ENCODE measurements around the gene NUP43. TPM values are rescaled to one million over a fixed set of nuclear protein-coding genes. Genes with fewer than 3 reads are reported as not detected.

Gene NUP43
- total RNA-seq: 10 to 100 TPM; 14.6 to 53.5 (median 46.0) TPM
- total RNA-seq (2013): 25.0 TPM
- 16.2 to 139 (median 44.2) reads per million in 29 experiments for total RNA-seq

DNA sequence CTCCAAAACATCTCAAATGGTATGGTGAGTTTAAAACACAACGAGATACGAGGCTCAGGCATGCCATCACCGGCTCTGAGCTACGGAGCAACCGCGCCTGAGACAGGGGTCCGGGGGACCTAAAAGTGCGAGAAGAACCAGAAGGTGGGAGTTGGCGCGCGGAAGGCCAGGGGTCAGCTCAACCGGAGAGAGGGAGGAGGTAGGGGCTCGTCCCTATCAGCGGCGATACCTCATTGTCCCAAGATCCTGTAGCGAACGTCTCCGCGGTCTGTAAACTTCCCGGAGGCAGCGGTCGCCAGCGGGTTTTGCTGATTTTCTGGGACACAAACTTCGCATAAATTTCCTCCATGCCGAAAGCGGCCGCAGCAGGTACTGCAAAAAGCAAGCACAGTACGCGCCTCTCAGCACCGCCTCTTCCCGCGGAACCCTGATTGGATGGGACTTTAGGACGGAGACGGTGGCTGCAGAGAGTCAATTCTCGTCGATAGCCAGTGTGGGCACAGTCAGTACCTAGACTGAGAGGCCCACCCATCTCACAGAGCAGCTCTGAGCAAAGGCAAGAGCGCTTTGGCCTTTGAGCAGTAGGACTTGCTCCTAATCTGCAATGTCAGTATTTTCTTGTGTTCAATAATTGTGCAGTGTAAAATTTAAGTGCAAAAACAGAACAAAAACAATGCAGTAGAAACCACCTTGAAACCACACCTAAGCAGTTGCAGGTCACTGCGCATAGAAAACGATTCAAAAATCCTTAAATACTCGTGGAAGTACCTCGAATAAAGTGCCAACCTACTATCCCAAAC is at the start of gene NUP43:
Gene NUP43 (minus strand): TSS at position 383 of the 800 bp plus-strand sequence. CDS start 34 bp downstream, at position 349.
- H3K36me3 ChIP-seq (ENCODE audit: control insufficient read depth in 2 of 2, extremely low read depth in 1 of 2, insufficient read depth in 1 of 2, low read length in 1 of 2): peaks cover 6 to 19% of the 10 kb centered on the region in 2 donors
- Mint-ChIP-seq H3K9me3 (no peaks in the 10 kb centered on the region), H3K27ac (peak within 1 kb of the TSS; percentile 91 to 93), H3K27me3 (no peaks in the 10 kb centered on the region), H3K4me1 (peaks cover 33 to 37% (median 35%) of the 10 kb centered on the region in 3 donors), H3K36me3 (peaks cover 13% of the 10 kb centered on the region), H3K4me3 (peak within 1 kb of the TSS; percentile 97 to 99 (median 98))
- H3K9me3 ChIP-seq: no peaks in the 10 kb centered on the region
- CTCF ChIA-PET: interaction anchor here (0.6 to 2.0 kb wide), 7 partner anchors 9 to 714 kb away, joined by 3 to 6 read pairs (median 3); partner anchors contain the start of gene LATS1 (in 1 of the 2)
- H3K27ac ChIP-seq (ENCODE audit: low read length): peak within 1 kb of the TSS; percentile 61
- no peaks in the 10 kb centered on the region for H3K27me3 ChIP-seq (replicated peaks in 1 of 2; ENCODE audit: control insufficient read depth in 2 of 2, extremely low read depth in 1 of 2, insufficient read depth in 2 of 2, low read length in 1 of 2)
- H3K4me3 ChIP-seq (ENCODE audit: control insufficient read depth in 1 of 2, extremely low read depth in 1 of 2, low read length in 1 of 2): peak within 1 kb of the TSS; percentile 89
- peak; percentile 81 to 94 (median 88) for DNase-seq
- H3K4me1 ChIP-seq (ENCODE audit: control insufficient read depth in 1 of 2, extremely low read depth in 1 of 2, insufficient read depth in 2 of 2, low read length in 2 of 2): peaks cover 19 to 38% of the 10 kb centered on the region in 2 experiments
- WGBS (ENCODE audit: insufficient coverage): 2% methylated on average over 38 of the region's 41 CpGs
- POLR2A ChIA-PET: interaction anchor here in 1 of 2 donors (0.6 to 1.1 kb wide), 2 partner anchors 18 to 30 kb away, joined by 3 to 8 read pairs; no protein-coding TSS in a partner anchor
- peak; percentile 65 to 71 (median 68) for ATAC-seq (replicated peaks in 1 of 4)

GRCh38 chr6:149783551-149783950 is 37.2 kb upstream of the NUP43 start:
- no peak overlapping the region for H3K4me3 Mint-ChIP-seq
- WGBS (ENCODE audit: insufficient coverage): 100% methylated on average over 1 of the region's 3 CpGs
- ChIA-PET CTCF (no interaction called here), POLR2A (interaction anchor here in 1 of 2 donors (0.6 kb wide), 1 partner anchor 14 kb away, joined by 4 read pairs; no protein-coding TSS in a partner anchor)
- Histone ChIP-seq H3K4me3 (ENCODE audit: control insufficient read depth in 1 of 2, extremely low read depth in 1 of 2, low read length in 1 of 2) (no peak overlapping the region), H3K36me3 (ENCODE audit: control insufficient read depth in 2 of 2, extremely low read depth in 1 of 2, insufficient read depth in 1 of 2, low read length in 1 of 2) (peaks cover 4 to 36% of the 10 kb centered on the region in 2 donors), H3K4me1 (ENCODE audit: control insufficient read depth in 1 of 2, extremely low read depth in 1 of 2, insufficient read depth in 2 of 2, low read length in 2 of 2) (no peaks in the 10 kb centered on the region), H3K9me3 (no peaks in the 10 kb centered on the region), H3K27me3 (replicated peaks in 1 of 2; ENCODE audit: control insufficient read depth in 2 of 2, extremely low read depth in 1 of 2, insufficient read depth in 2 of 2, low read length in 1 of 2) (no peaks in the 10 kb centered on the region), H3K27ac (ENCODE audit: low read length) (no peak overlapping the region)
- DNase-seq (no peak), ATAC-seq (replicated peaks in 1 of 4) (no peak)
- no peaks in the 10 kb centered on the region for H3K27me3 Mint-ChIP-seq
- peaks cover 0 to 6% (median 4%) of the 10 kb centered on the region in 3 donors for H3K4me1 Mint-ChIP-seq
- H3K9me3 Mint-ChIP-seq: no peaks in the 10 kb centered on the region
- H3K27ac Mint-ChIP-seq: no peak overlapping the region
- peaks cover 31% of the 10 kb centered on the region for H3K36me3 Mint-ChIP-seq

- no peak overlapping the region for H3K4me3 Mint-ChIP-seq
- 100% methylated on average over 1 of the region's 2 CpGs for WGBS (ENCODE audit: insufficient coverage)
- ChIA-PET CTCF (no interaction called here), POLR2A (no interaction called here)
- no peaks in the 10 kb centered on the region for H3K4me1 ChIP-seq (ENCODE audit: control insufficient read depth in 1 of 2, extremely low read depth in 1 of 2, insufficient read depth in 2 of 2, low read length in 2 of 2)
- H3K4me1 Mint-ChIP-seq: peaks cover 0 to 6% (median 2%) of the 10 kb centered on the region in 3 donors
- H3K9me3 ChIP-seq: no peaks in the 10 kb centered on the region
- no peaks in the 10 kb centered on the region for H3K27me3 Mint-ChIP-seq
- peaks cover 31% of the 10 kb centered on the region for H3K36me3 Mint-ChIP-seq
- H3K27ac ChIP-seq (ENCODE audit: low read length): no peak overlapping the region
- H3K27me3 ChIP-seq (replicated peaks in 1 of 2; ENCODE audit: control insufficient read depth in 2 of 2, extremely low read depth in 1 of 2, insufficient read depth in 2 of 2, low read length in 1 of 2): no peaks in the 10 kb centered on the region
- no peak for ATAC-seq (replicated peaks in 1 of 4)
- H3K27ac Mint-ChIP-seq: no peak overlapping the region
- DNase-seq: no peak
- H3K9me3 Mint-ChIP-seq: no peaks in the 10 kb centered on the region
- H3K4me3 ChIP-seq (ENCODE audit: control insufficient read depth in 1 of 2, extremely low read depth in 1 of 2, low read length in 1 of 2): no peak overlapping the region
- peaks cover 4 to 39% of the 10 kb centered on the region in 2 donors for H3K36me3 ChIP-seq (ENCODE audit: control insufficient read depth in 2 of 2, extremely low read depth in 1 of 2, insufficient read depth in 1 of 2, low read length in 1 of 2)
These were observed 36.0 kb upstream of the NUP43 start for GRCh38 chr6:149782337-149782736.

DNA sequence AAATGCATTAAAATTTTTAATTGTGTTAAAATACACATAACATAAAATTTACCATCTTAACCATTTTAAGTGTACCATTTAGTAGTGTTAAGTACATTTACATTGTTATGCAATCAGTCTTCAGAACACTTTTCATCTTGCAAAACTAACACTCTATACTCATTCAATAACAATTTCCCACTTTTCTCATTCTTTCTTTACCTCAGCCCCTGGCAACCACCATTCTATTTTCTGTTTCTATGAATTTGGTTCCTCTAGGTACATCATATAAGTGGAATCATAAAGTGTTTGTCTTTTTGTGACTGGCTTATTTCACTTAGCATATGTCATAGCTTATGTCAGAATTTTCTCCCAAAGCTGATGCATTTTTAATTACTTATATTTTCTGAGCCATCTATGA is 35.4 kb upstream of the NUP43 start:
- H3K4me3 ChIP-seq (ENCODE audit: control insufficient read depth in 1 of 2, extremely low read depth in 1 of 2, low read length in 1 of 2): no peak overlapping the region
- CTCF ChIA-PET: no interaction called here
- DNase-seq (no peak), ATAC-seq (replicated peaks in 1 of 4) (no peak)
- H3K27ac ChIP-seq (ENCODE audit: low read length): no peak overlapping the region
- no peaks in the 10 kb centered on the region for H3K27me3 Mint-ChIP-seq
- H3K27ac Mint-ChIP-seq: no peak overlapping the region
- no peaks in the 10 kb centered on the region for H3K4me1 ChIP-seq (ENCODE audit: control insufficient read depth in 1 of 2, extremely low read depth in 1 of 2, insufficient read depth in 2 of 2, low read length in 2 of 2)
- peaks cover 4 to 39% of the 10 kb centered on the region in 2 donors for H3K36me3 ChIP-seq (ENCODE audit: control insufficient read depth in 2 of 2, extremely low read depth in 1 of 2, insufficient read depth in 1 of 2, low read length in 1 of 2)
- no peak overlapping the region for H3K4me3 Mint-ChIP-seq
- no peaks in the 10 kb centered on the region for H3K9me3 ChIP-seq
- H3K4me1 Mint-ChIP-seq: peaks cover 0 to 6% (median 2%) of the 10 kb centered on the region in 3 donors
- H3K9me3 Mint-ChIP-seq: no peaks in the 10 kb centered on the region
- POLR2A ChIA-PET: interaction anchor here in 1 of 2 donors (0.6 to 0.7 kb wide), 2 partner anchors 155 to 177 kb away, joined by 6 to 10 read pairs; no protein-coding TSS in a partner anchor
- peaks cover 31% of the 10 kb centered on the region for H3K36me3 Mint-ChIP-seq
- no peaks in the 10 kb centered on the region for H3K27me3 ChIP-seq (replicated peaks in 1 of 2; ENCODE audit: control insufficient read depth in 2 of 2, extremely low read depth in 1 of 2, insufficient read depth in 2 of 2, low read length in 1 of 2)

DNA sequence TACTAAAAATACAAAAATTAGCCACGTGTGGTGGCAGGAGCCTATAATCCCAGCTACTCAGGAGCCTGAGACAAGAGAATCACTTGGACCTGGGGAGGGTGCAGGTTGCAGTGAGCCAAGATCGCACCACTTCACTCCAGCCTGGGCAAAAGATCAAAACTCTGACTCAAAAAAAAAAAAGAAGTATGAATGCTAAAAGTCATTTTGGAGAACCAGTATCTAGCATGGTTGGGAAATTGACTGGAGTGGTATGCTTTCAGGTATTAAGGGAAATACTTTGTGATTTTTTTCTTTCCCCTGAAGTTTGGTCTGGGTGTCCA is 33.3 kb upstream of the NUP43 start:
- no peak for ATAC-seq (replicated peaks in 1 of 4)
- H3K9me3 Mint-ChIP-seq: no peaks in the 10 kb centered on the region

GRCh38 chr6:149777624-149778023 is 31.3 kb upstream of the NUP43 start:
- Histone ChIP-seq H3K4me1 (ENCODE audit: control insufficient read depth in 1 of 2, extremely low read depth in 1 of 2, insufficient read depth in 2 of 2, low read length in 2 of 2) (no peaks in the 10 kb centered on the region), H3K9me3 (no peaks in the 10 kb centered on the region), H3K27me3 (replicated peaks in 1 of 2; ENCODE audit: control insufficient read depth in 2 of 2, extremely low read depth in 1 of 2, insufficient read depth in 2 of 2, low read length in 1 of 2) (no peaks in the 10 kb centered on the region), H3K27ac (ENCODE audit: low read length) (no peak overlapping the region), H3K36me3 (ENCODE audit: control insufficient read depth in 2 of 2, extremely low read depth in 1 of 2, insufficient read depth in 1 of 2, low read length in 1 of 2) (peaks cover 7 to 36% of the 10 kb centered on the region in 2 donors), H3K4me3 (ENCODE audit: control insufficient read depth in 1 of 2, extremely low read depth in 1 of 2, low read length in 1 of 2) (no peak overlapping the region)
- no CpG with 5 or more reads among the region's 1 CpG for WGBS (ENCODE audit: insufficient coverage)
- Mint-ChIP-seq H3K4me1 (peaks cover 0 to 4% (median 2%) of the 10 kb centered on the region in 3 donors), H3K27me3 (no peaks in the 10 kb centered on the region), H3K4me3 (no peak overlapping the region), H3K9me3 (no peaks in the 10 kb centered on the region), H3K27ac (no peak overlapping the region), H3K36me3 (peaks cover 32% of the 10 kb centered on the region)
- ChIA-PET POLR2A (interaction anchor here in 1 of 2 donors (0.6 kb wide), 1 partner anchor 45 kb away, joined by 3 read pairs; no protein-coding TSS in a partner anchor), CTCF (interaction anchor here in 1 of 2 donors (0.7 kb wide), 1 partner anchor 260 kb away, joined by 4 read pairs; no protein-coding TSS in a partner anchor)
- DNase-seq (no peak), ATAC-seq (replicated peaks in 1 of 4) (no peak)

More for the DNA sequence above, 33.3 kb upstream of the NUP43 start:
- H3K27ac ChIP-seq (ENCODE audit: low read length): no peak overlapping the region
- Mint-ChIP-seq H3K36me3 (peaks cover 39% of the 10 kb centered on the region), H3K4me3 (no peak overlapping the region), H3K27ac (no peak overlapping the region), H3K4me1 (peaks cover 0 to 6% (median 2%) of the 10 kb centered on the region in 3 donors), H3K27me3 (no peaks in the 10 kb centered on the region)
- no CpG with 5 or more reads among the region's 2 CpGs for WGBS (ENCODE audit: insufficient coverage)
- no peaks in the 10 kb centered on the region for H3K4me1 ChIP-seq (ENCODE audit: control insufficient read depth in 1 of 2, extremely low read depth in 1 of 2, insufficient read depth in 2 of 2, low read length in 2 of 2)
- POLR2A ChIA-PET: interaction anchor here in 1 of 2 donors (0.6 kb wide), 1 partner anchor 32 kb away, joined by 3 read pairs; no protein-coding TSS in a partner anchor
- H3K4me3 ChIP-seq (ENCODE audit: control insufficient read depth in 1 of 2, extremely low read depth in 1 of 2, low read length in 1 of 2): no peak overlapping the region
- H3K9me3 ChIP-seq: no peaks in the 10 kb centered on the region
- CTCF ChIA-PET: no interaction called here
- DNase-seq: no peak
- H3K36me3 ChIP-seq (ENCODE audit: control insufficient read depth in 2 of 2, extremely low read depth in 1 of 2, insufficient read depth in 1 of 2, low read length in 1 of 2): peaks cover 11 to 43% of the 10 kb centered on the region in 2 donors
- no peaks in the 10 kb centered on the region for H3K27me3 ChIP-seq (replicated peaks in 1 of 2; ENCODE audit: control insufficient read depth in 2 of 2, extremely low read depth in 1 of 2, insufficient read depth in 2 of 2, low read length in 1 of 2)

Measured in T-cell (primary cell).